CD4-positive, CD25-positive, alpha-beta regulatory T cell (primary cell): ENCODE measurements around the gene NR5A2. TPM values are rescaled to one million over a fixed set of nuclear protein-coding genes. Genes with fewer than 3 reads are reported as not detected.

ENCODE experiments used
- ATAC-seq, 2 donors: fragments of 150-1000 bp; cut with Tn5 transposase; one replicate each; pipeline ENCODE4 v1.10.0; 2021; ENCODE audit warnings: low read depth in 2 of 2, moderate number of reproducible peaks in 2 of 2, moderate library complexity in 1 of 2
- DNase-seq, 3 donors: peaks; one replicate each; pipeline versions ENCODE4 v3.0.0 to v3.0.0-alpha.2; 2012 to 2022; ENCODE audit warnings: mixed read lengths in 1 of 3
- H3K27ac ChIP-seq: one replicate; pipeline ENCODE4 v1.7.0; 2013; ENCODE audit warnings: mild to moderate bottlenecking, low read length; ENCODE audit not compliant: insufficient read depth, poor library complexity, severe bottlenecking
- H3K27me3 ChIP-seq: one replicate; pipeline ENCODE4 v1.7.0; 2013; ENCODE audit warnings: low read length; ENCODE audit not compliant: control insufficient read depth, insufficient read depth
- H3K36me3 ChIP-seq: one replicate; pipeline ENCODE4 v1.7.0; 2013; ENCODE audit warnings: mild to moderate bottlenecking, low read length, moderate library complexity; ENCODE audit not compliant: control insufficient read depth, insufficient read depth
- H3K4me1 ChIP-seq: 2 replicates; pipeline ENCODE4 v1.7.0; 2013; ENCODE audit warnings: mild to moderate bottlenecking, low read length; ENCODE audit not compliant: insufficient read depth, control insufficient read depth, poor library complexity, severe bottlenecking
- H3K4me3 ChIP-seq: one replicate; pipeline ENCODE4 v1.7.0; 2013; ENCODE audit warnings: low read depth, mild to moderate bottlenecking, low read length, moderate library complexity
- H3K9me3 ChIP-seq, 2 experiments: 1 replicate in 1 of 2; 2 replicates in 1 of 2; pipeline ENCODE4 v1.7.0; 2013; ENCODE audit warnings: low read length in 2 of 2, mild to moderate bottlenecking in 1 of 2, moderate library complexity in 1 of 2; ENCODE audit not compliant: control insufficient read depth in 2 of 2
- H3K27ac Mint-ChIP-seq, 3 donors: one replicate each; pipeline ENCODE4 v1.8.0; 2020 to 2022; ENCODE audit warnings: mild to moderate bottlenecking in 3 of 3, mixed read lengths in 3 of 3, moderate library complexity in 2 of 3
- H3K27me3 Mint-ChIP-seq: one replicate; pipeline ENCODE4 v1.8.0; 2022; ENCODE audit warnings: mild to moderate bottlenecking, mixed read lengths
- H3K36me3 Mint-ChIP-seq: one replicate; pipeline ENCODE4 v1.8.0; 2020; ENCODE audit warnings: mixed read lengths
- H3K4me1 Mint-ChIP-seq, 4 donors: one replicate each; pipeline ENCODE4 v1.8.0; 2020 to 2022; ENCODE audit warnings: mixed read lengths in 4 of 4, mild to moderate bottlenecking in 1 of 4
- H3K4me3 Mint-ChIP-seq, 4 donors: one replicate each; pipeline ENCODE4 v1.8.0; 2020 to 2022; ENCODE audit warnings: mild to moderate bottlenecking in 4 of 4, mixed read lengths in 4 of 4, moderate library complexity in 3 of 4
- H3K9me3 Mint-ChIP-seq, 7 donors: one replicate each; pipeline ENCODE4 v1.8.0; 2020 to 2022; ENCODE audit warnings: mixed read lengths in 7 of 7, mild to moderate bottlenecking in 3 of 7, moderate library complexity in 2 of 7
- polyA plus RNA-seq, 4 donors: library from polyadenylated mRNA; unstranded; fragments of 300-500 nt; fragmentation: Illumina TruSeq; gene quantifications; one replicate each; pipeline ENCODE4 v1.2.3, GENCODE V29; 2021
- total RNA-seq: library from RNA; stranded (reverse); gene quantifications from one replicate; pipeline ENCODE4 v1.2.3, GENCODE V29; 2022

NR5A2 gene
- total and polyA plus RNA-seq, 5 donors from 2014 or later, result not detected

GRCh38 chr1:200150006-200150405 lies 122.5 kb downstream of the NR5A2 start:
- H3K27ac Mint-ChIP-seq, result peak overlapping the region; percentile 32 to 72 (median 66)
- no peak overlapping the region for H3K27ac ChIP-seq
- H3K36me3 ChIP-seq, result no peaks in the 10 kb centered on the region
- H3K36me3 Mint-ChIP-seq, result no peaks in the 10 kb centered on the region
- no peaks in the 10 kb centered on the region for H3K27me3 Mint-ChIP-seq
- H3K4me3 Mint-ChIP-seq, result no peak overlapping the region
- H3K4me1 Mint-ChIP-seq, result peaks cover 26 to 50% (median 38%) of the 10 kb centered on the region in 4 donors
- DNase-seq (no peak), ATAC-seq (no peak)
- H3K9me3 Mint-ChIP-seq, result peaks cover 0 to 1% (median 0%) of the 10 kb centered on the region in 7 donors
- no peaks in the 10 kb centered on the region for H3K27me3 ChIP-seq
- H3K4me1 ChIP-seq, result peaks cover 49% of the 10 kb centered on the region
- H3K9me3 ChIP-seq, result no peaks in the 10 kb centered on the region
- H3K4me3 ChIP-seq, result no peak overlapping the region

- H3K27me3 Mint-ChIP-seq, result no peaks in the 10 kb centered on the region
- DNase-seq, result no peak
- peaks cover 0 to 1% (median 0%) of the 10 kb centered on the region in 7 donors for H3K9me3 Mint-ChIP-seq
- Histone ChIP-seq H3K4me1 (peaks cover 53% of the 10 kb centered on the region), H3K9me3 (no peaks in the 10 kb centered on the region), H3K4me3 (no peak overlapping the region), H3K27ac (no peak overlapping the region), H3K36me3 (no peaks in the 10 kb centered on the region), H3K27me3 (no peaks in the 10 kb centered on the region)
- H3K36me3 Mint-ChIP-seq, result no peaks in the 10 kb centered on the region
- peak overlapping the region; percentile 66 to 77 (median 72) for H3K27ac Mint-ChIP-seq
- H3K4me1 Mint-ChIP-seq, result peaks cover 27 to 52% (median 39%) of the 10 kb centered on the region in 4 donors
- no peak for ATAC-seq
- H3K4me3 Mint-ChIP-seq, result no peak overlapping the region
Measured at GRCh38 chr1:200150721-200151120, 123.2 kb downstream of the NR5A2 start.

DNA sequence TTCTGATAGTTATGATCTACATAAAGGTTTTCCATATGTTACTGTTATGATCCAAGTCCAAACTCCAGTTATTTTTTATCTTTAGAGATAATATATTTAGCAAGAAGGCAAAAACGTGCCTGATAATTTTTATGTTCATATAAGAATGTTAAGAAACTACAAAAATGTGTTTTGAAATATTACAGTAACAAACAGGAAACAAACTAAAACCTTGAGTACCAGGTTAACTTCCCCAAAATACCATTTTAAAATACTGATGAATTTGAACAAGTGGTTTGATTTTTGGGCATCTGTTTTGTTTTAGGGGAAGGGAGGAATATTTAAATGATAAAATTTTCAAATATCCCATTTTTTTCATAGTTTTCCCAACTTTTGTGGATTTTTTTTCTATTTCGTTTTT lies 124.8 kb downstream of the NR5A2 start:
- Histone ChIP-seq H3K9me3 (no peaks in the 10 kb centered on the region), H3K4me1 (peaks cover 48% of the 10 kb centered on the region), H3K36me3 (no peaks in the 10 kb centered on the region), H3K27ac (peak overlapping the region; percentile 83), H3K4me3 (peak overlapping the region; percentile 73), H3K27me3 (no peaks in the 10 kb centered on the region)
- Mint-ChIP-seq H3K4me1 (peaks cover 24 to 49% (median 36%) of the 10 kb centered on the region in 4 donors), H3K4me3 (peak overlapping the region in 3 of 4 donors; percentile 29 to 43 (median 43)), H3K36me3 (no peaks in the 10 kb centered on the region), H3K27ac (peak overlapping the region in 2 of 3 donors; percentile 66 to 98), H3K9me3 (peaks cover 0 to 1% (median 0%) of the 10 kb centered on the region in 7 donors), H3K27me3 (no peaks in the 10 kb centered on the region)
- DNase-seq (no peak), ATAC-seq (no peak)

DNA sequence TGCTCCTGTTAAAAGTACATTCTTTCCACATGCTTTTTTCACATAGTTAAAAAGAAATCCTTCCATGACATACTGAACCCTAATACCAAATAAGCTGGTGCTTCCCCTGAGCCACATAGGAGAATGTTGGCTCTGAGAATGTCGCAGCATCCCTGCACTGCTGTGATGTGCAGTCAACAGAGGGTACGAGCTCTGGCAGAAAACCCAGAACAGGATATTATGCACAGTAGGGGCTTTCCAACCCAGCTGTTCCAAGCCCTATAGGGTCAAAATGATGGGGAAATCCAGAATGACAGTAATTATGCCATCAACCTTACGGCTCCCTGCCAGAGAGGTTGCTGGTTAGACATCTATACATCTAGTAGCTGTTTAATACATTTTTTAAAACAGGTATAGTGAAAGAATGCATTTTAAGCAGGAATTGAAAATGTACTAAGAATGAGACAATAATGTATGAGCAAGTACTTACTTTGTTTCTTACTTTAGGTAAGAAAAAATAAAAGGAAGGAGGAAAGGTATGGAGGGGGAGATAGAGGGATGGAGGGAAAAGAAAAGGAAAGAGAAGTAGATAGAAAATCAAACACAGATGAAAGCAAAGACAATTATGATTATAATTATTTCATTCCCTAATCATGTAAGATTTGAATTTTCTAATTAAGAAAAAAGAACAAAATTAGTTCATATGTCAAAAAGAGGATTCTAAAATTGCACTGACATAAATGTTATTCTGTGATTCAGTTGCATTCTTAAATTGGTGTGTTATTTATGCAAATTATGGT lies 126.0 kb downstream of the NR5A2 start:
- no peaks in the 10 kb centered on the region for H3K27me3 Mint-ChIP-seq
- DNase-seq, result peak; percentile 29 to 51 (median 36)
- peak; percentile 28 to 32 for ATAC-seq
- no peaks in the 10 kb centered on the region for H3K36me3 ChIP-seq
- H3K27ac Mint-ChIP-seq, result peak overlapping the region; percentile 66 to 98 (median 83)
- peaks cover 0 to 1% (median 0%) of the 10 kb centered on the region in 7 donors for H3K9me3 Mint-ChIP-seq
- H3K4me1 ChIP-seq, result peaks cover 48% of the 10 kb centered on the region
- no peaks in the 10 kb centered on the region for H3K9me3 ChIP-seq
- H3K27me3 ChIP-seq, result no peaks in the 10 kb centered on the region
- H3K4me3 Mint-ChIP-seq, result peak overlapping the region; percentile 40 to 77 (median 67)
- peaks cover 25 to 53% (median 37%) of the 10 kb centered on the region in 4 donors for H3K4me1 Mint-ChIP-seq
- peak overlapping the region; percentile 73 for H3K4me3 ChIP-seq
- H3K27ac ChIP-seq, result peak overlapping the region; percentile 83
- no peaks in the 10 kb centered on the region for H3K36me3 Mint-ChIP-seq

- Mint-ChIP-seq H3K4me3 (peak overlapping the region; percentile 8 to 79 (median 56)), H3K9me3 (peaks cover 0 to 1% (median 0%) of the 10 kb centered on the region in 7 donors), H3K27ac (peak overlapping the region; percentile 66 to 99 (median 92)), H3K36me3 (no peaks in the 10 kb centered on the region), H3K27me3 (no peaks in the 10 kb centered on the region), H3K4me1 (peaks cover 25 to 53% (median 37%) of the 10 kb centered on the region in 4 donors)
- DNase-seq, result peak; percentile 12 to 95 (median 67)
- ATAC-seq, result peak; percentile 99
- Histone ChIP-seq H3K36me3 (no peaks in the 10 kb centered on the region), H3K27ac (peak overlapping the region; percentile 83), H3K4me1 (peaks cover 48% of the 10 kb centered on the region), H3K27me3 (no peaks in the 10 kb centered on the region), H3K9me3 (no peaks in the 10 kb centered on the region), H3K4me3 (peak overlapping the region; percentile 73)
Measured at GRCh38 chr1:200154069-200154767, 126.7 kb downstream of the NR5A2 start.

DNA sequence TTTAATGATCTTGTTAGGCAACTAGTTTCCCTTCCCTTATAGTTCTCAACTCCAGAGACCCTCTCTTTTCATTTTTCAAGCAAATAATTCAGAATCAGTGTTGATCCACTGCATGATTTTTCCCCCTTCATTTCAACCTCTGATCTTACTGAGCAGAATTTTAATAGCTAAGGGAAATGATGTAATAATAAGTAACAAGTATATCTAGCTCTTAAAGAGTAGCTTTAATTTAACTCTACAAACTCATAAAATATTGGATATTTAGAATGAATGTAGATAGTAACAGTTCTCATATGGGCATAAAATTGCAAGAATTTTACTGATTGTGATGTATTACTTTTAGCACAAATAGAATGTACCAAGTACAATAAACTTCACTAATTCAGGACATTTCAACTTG lies 130.2 kb downstream of the NR5A2 start:
- no peak for ATAC-seq
- Mint-ChIP-seq H3K27me3 (no peaks in the 10 kb centered on the region), H3K36me3 (no peaks in the 10 kb centered on the region), H3K4me1 (peaks cover 18 to 30% (median 21%) of the 10 kb centered on the region in 4 donors), H3K27ac (peak overlapping the region in 1 of 3 donors; percentile 8), H3K9me3 (peaks cover 0 to 1% (median 0%) of the 10 kb centered on the region in 7 donors), H3K4me3 (peak overlapping the region in 1 of 4 donors; percentile 6)
- peaks cover 28% of the 10 kb centered on the region for H3K4me1 ChIP-seq
- H3K9me3 ChIP-seq, result no peaks in the 10 kb centered on the region
- no peak for DNase-seq
- H3K36me3 ChIP-seq, result no peaks in the 10 kb centered on the region
- H3K27ac ChIP-seq, result no peak overlapping the region
- H3K27me3 ChIP-seq, result no peaks in the 10 kb centered on the region
- no peak overlapping the region for H3K4me3 ChIP-seq

- Histone ChIP-seq H3K4me1 (no peaks in the 10 kb centered on the region), H3K4me3 (no peak overlapping the region), H3K27me3 (no peaks in the 10 kb centered on the region), H3K9me3 (no peaks in the 10 kb centered on the region), H3K36me3 (no peaks in the 10 kb centered on the region), H3K27ac (no peak overlapping the region)
- ATAC-seq, result no peak
- Mint-ChIP-seq H3K27ac (no peak overlapping the region), H3K4me1 (peaks cover 0 to 4% (median 2%) of the 10 kb centered on the region in 4 donors), H3K9me3 (peaks cover 0 to 2% (median 0%) of the 10 kb centered on the region in 7 donors), H3K36me3 (no peaks in the 10 kb centered on the region), H3K4me3 (no peak overlapping the region), H3K27me3 (no peaks in the 10 kb centered on the region)
- no peak for DNase-seq
Measured at GRCh38 chr1:200161801-200162200, 134.3 kb downstream of the NR5A2 start.
